NK-92 (cell line): ENCODE results near the gene PROCA1.
A peak's percentile ranks its signal among the peaks of the same experiment; 100 is the strongest.
"Not testable (repeated sequence)": the region's sequence is repeated elsewhere in the genome, so short reads cannot be mapped to it uniquely, and the experiment has no call there.

ENCODE experiments used
- DNase-seq: peaks from one replicate; lab custom pipeline; 2025; ENCODE audit not compliant: unreplicated experiment; lab: John Stamatoyannopoulos, UW

PROCA1 gene

DNA sequence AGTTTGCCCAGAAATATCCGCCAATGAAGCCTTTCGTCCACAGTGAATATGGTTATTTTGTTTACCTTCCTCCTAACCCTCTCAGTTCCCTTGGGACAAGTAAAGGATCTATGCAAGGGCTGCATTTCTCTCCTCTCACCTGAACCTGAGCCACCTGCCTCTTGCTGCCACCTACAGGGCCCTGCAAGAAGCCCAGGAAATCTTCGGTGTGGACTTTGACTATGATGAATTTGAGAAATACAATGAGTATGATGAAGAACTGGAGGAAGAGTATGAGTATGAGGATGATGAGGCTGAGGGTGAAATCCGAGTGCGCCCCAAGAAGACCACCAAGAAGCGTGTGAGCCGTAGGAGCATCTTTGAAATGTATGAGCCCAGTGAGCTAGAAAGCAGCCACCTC is 35.7 kb downstream of the PROCA1 start:
- no peak for DNase-seq

DNA sequence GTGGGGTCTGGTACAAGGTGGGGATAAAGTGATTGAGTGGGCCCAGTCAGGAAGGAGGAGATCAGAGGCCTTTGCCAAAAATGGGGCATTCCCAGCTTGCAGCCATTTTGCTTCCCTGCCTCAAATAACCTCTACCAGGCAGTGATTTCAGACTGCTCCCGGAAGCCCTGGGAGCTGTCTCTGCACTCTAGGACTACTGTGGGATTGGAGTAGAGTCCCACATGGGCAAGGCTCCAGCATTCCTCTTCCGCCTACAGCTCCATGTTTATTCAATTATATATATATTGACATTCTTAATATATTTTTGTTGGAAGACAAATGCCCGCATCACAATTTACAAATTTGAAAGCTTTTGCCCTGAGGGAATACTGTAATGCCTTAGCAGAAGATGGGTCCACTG is 36.2 kb downstream of the PROCA1 start:
- no peak for DNase-seq

DNA sequence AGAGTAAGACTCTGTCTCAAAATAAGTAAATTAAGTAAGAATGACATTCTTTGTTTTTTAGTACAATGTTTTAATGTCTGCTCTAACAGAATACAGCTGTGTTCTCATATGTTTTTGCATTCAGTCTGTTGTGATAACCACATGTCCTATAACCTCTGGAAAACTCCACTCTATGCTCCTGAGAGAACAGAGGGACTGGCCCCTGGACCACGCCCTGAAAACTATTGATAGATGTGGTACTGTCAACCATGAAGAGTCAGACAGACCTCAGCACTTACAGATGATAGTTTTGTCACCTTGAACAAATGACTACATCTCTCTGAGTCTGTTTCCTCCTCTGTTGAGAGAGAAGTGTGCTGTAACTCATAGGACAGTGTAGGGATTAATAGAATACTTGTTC is 41.8 kb downstream of the PROCA1 start:
- no peak for DNase-seq

DNA sequence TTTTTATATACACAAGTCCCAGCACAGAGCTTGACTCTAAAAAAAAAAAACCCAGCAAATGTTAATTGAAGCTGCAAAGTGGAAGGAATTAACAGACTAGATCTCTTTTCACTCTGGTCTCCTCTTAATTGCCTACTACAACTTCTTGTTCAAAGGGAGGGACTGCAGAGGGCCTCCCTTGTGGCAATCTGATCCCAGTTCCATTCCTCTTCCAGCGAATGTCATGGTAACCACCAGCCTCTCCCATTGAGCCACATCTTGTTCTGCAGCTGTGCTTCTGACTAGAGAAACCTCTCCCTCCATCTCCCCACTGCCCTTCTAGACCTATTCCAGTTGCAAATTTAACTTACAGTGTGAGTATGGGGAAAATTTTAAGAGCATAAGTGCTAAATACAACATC is 43.8 kb downstream of the PROCA1 start:
- no peak for DNase-seq

DNA sequence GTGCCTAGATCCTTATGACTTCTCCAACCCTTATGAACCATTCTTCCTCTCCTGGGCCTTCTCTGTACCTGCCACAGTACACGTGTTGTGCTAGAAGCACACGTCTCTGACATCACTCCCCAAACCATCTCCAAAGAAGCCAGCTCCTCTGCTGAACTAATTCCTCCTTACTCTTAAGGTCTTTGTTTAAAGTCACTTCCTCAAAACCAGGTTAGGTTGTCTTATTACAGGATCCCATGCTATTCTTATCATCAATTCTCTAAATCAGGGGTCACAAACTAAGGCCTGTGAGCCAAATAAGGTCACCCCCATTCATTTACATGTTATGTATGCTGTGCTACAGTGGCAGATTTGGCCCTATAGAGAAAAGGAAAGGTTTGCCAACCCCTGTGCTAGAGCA is 45.7 kb downstream of the PROCA1 start:
- DNase-seq: no peak

DNA sequence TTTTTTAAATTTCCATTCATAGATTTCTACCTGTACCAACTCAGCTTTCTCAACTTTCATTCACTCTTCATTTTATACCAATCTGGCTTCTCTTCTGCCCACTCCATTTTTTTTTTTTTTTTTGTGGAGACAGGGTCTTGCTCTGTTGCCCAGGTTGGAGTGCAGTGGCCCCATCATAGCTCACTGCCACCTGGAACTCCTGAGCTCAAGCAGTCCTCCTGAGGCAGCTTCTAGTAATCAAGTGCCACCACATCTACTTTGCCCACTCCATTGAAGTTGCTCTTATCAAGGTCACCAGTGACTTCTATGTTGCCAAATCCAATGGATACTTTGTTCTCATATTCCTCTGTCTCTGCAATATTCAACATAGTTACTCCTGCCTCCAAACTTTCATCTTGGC is 48.0 kb downstream of the PROCA1 start:
- DNase-seq: no peak

DNA sequence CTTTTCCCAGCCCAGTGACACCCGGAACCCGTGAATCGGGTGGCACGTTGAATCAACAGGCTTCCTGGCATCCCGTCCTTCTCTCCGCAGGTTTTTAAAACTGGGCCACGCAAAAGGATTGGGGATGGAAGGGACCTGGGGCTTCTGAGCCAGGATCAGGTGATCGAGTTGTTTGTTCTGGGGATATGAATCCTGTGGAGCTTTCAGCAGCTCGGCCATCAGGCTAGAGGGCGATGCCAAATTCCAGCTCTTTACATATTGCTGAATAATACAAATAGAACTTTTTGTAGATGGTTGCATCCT is 49.2 kb downstream of the PROCA1 start:
- DNase-seq: no peak

DNA sequence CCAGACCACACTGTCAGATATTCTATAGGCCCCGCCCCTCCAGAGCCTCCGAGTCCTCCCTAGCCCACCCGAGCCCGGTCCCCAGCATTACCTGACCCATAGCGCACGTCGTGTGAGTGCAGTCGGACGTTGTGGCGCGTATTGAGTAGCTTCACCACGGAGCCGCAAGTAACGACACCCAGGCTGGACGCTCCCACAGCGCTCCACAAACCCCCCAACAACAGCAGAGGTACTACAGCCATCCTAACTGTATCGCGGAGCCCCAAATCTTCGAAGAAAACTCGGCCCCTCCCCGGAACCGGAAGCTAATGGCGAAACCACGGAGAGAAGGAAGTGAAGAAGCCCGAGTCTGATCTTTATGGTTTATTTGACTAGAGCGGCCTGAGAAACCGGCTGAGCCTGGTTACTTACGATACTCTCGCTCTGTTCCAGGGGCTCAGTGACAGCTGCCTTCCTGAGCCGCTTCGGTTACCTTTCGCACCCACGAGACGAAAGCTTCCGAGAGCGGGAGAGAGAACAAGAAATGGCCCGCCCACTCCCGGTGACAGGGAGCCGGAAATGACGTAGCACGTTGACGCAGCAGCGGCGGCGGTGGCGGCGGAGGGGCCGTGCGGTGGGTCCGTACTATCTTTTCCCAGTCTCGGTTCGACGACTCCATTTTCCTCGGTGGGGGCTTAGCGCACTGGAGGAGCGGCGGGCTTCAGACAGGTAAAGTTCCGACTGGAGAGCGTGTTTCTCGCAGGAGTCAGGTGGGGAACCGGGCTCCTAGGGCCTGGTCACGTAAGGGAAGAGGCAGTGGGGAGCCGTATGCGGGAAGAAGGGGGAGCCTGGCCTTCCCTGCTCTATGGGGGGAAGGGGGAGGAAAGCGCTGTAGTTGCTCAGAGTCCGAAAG is 49.8 kb downstream of the PROCA1 start, which contains the start of the genes SDF2 and SUPT6H:
Gene SDF2, minus strand, starts transcription at position 272 of the 892 bp plus-strand sequence. Its CDS starts 30 bp downstream, at position 242.
Gene SUPT6H, plus strand, starts transcription at position 571 of the 892 bp plus-strand sequence. CDS start 11,197 bp downstream, outside the sequence.
- DNase-seq: peak; percentile 40

DNA sequence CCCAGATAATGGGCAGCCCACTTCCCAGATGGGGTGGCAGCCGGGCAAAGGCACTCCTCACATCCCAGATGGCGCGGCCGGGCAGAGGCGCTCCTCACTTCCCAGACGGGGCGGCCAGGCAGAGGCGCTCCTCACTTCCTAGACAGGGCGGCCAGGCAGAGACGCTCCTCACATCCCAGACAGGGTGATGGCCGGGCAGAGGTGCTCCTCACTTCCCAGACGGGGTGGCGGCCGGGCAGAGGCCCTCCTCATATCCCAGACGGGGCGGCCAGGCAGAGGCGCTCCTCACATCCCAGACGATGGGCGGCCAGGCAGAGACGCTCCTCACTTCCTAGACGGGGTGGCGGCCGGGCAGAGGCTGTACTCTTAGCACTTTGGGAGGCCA is 52.2 kb downstream of the PROCA1 start:
- DNase-seq: not testable (repeated sequence)

DNA sequence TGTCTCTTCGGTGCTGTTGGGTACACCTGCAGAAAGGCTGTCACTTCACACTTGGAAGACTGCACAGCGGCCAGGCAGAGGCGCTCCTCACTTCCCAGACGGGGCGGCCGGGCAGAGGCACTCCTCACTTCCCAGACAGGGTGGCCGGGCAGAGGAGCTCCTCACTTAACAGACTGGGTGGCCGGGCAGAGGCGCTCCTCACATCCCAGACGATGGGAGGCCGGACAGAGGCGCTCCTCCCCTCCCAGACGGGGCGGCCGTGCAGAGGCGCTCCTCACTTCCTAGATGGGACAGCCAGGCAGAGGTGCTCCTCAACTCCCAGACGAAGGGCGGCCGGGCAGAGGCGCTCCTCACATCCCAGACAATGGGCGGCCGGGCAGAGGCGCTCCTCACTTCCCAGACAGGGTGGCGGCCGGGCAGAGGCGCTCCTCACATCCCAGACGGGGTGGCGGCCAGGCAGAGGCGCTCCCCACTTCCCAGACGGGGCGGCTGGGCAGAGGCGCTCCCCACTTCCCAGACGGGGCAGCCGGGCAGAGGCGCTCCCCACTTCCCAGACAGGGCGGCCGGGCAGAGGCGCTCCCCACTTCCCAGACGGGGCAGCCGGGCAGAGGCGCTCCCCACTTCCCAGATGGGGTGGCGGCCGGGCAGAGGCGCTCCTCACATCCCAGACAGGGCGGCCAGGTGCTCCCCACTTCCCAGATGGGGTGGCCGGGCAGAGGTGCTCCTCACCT is 52.8 kb downstream of the PROCA1 start:
- not testable (repeated sequence) for DNase-seq

DNA sequence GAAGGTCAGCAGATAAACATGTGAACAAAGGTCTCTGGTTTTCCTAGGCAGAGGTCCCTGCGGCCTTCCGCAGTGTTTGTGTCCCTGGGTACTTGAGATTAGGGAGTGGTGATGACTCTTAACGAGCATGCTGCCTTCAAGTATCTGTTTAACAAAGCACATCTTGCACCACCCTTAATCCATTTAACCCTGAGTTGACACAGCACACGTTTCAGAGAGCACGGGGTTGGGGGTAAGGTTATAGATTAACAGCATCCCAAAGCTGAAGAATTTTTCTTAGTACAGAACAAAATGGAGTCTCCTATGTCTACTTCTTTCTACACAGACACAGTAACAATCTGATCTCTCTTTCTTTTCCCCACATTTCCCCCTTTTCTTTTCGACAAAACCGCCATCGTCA is 53.3 kb downstream of the PROCA1 start:
- not testable (repeated sequence) for DNase-seq

DNA sequence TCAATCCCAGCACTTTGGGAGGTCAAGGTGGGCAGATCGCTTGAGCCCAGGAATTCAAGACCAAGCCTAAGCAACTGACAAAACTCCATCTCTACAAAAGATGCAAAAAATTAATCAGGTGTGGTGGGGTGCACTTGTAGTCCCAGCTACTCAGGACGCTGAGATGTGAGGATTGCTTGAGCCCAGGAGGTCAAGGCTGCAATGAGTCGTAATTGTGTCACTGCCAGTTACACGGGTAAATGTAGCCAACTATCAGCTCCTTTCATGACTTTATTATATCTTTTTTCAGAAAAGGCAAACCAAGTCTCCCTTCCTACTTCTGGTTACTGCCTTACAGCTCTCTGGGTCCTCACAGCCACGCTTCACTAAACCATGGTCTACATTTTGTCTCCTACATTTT is 53.9 kb downstream of the PROCA1 start:
- DNase-seq: no peak

DNA sequence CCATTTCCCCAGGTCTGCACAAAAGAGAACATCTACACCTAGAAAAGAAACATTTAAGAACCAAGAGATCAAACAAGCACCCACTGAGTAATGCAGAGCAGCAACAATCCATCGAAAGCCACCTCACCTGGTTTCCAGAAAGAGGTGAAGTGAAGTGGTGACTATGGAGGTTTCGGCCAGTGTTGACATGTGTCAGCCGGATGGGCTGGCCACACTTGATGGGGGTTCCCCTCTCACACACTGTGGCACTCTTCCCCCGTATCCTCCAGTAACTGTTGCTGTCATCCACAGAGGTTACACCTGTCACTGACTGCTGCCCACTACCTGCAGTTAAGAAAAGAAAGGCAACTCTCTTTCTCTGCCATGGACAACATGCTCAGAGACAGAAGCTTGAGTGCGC is 56.5 kb downstream of the PROCA1 start:
- DNase-seq: no peak
